ACHN (cell line): Measurements from ENCODE around the gene SPSB1.

ENCODE experiments used
- DNase-seq: peaks from one replicate; pipeline ENCODE4 v3.0.0-alpha.2; 2015
- in situ Hi-C: cut with HindIII; loops from 2 replicates; pipeline ENCODE4 v1.10.0; 2017; ENCODE audit warnings: low sequenced_read_pairs, low pct_ligation_motif_present, low pct_unique_long_range_greater_than_20kb

Gene SPSB1

DNA sequence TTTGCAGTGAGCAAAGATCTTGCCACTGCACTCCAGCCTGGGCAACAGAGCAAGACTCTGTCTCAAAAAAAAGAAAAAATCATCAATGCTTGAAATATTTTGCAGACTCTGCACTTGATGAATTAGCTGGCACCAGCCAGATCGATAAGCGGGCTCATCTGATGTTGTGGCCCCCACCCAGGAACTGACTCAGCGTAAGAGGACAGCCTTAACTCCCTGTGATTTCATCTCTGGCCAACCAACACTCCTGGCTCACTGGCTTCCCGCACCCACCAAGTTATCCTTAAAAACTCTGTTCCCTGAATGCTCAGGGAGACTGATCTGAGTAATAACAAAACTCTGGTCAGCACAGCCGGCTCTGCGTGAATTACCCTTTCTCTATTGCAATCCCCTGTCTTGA lies 98.9 kb downstream of the SPSB1 start:
- no peak for DNase-seq
- in situ Hi-C loops, result no loop called here

DNA sequence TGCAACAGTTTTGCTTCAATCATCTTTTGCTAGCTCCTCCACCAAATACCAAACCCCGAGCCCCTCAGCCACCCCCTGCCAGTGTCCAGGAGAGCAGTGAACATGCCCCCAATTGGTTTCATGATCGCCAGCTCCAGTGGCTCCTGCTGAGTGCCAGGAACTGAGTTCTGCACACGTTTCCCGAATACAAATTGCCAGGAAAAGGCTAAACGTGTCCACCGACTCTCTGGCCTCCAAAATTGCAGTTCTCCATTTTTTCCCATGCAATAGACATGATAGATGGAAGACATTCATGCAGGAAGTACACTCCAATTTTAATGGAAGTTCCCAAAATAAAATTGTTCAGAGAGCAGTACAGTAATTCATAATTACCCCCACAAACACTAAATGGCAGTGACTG lies 101.3 kb downstream of the SPSB1 start:
- DNase-seq, result no peak
- in situ Hi-C loops, result no loop called here

DNA sequence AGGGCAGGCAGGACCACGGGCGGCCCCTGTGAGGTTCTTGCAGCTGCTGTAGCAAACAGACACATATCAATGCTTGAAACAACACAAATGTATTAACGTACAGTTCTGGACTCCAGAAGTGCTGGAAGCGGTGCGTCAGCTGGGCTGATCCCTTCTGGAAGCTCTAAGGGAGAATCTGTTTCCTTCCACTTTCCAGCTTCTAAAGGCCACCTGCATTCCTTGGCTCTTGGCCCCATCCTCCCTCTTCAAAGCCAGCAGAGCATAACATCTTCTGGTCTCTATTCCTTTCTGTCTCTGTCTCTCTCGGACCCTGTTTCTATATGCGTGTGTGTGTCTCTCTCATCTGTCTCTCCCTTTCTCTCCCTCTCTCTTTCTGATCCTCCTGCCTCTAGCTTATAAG lies 102.3 kb downstream of the SPSB1 start:
- no peak for DNase-seq
- in situ Hi-C loops, result no loop called here

DNA sequence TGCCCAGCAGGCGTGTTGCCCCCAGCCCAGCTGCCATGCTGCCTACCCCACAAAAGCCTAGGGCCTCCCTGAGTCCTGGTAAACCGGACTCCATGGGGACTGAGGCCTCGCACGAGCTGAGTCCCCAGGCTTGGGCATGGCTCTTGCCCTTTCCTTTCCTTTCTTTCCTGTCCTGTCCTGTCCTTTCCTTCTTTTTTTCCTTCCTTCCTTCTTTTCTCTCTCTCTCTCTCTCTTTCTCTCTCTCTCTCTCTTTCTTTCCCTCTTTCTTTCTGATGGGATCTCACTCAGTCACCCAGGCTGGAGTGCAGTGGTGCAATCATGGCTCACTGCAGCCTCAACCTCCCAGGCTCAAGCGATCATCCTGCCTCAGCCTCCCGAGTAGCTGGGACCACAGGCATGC lies 104.4 kb downstream of the SPSB1 start:
- in situ Hi-C loops, result no loop called here
- DNase-seq, result no peak

DNA sequence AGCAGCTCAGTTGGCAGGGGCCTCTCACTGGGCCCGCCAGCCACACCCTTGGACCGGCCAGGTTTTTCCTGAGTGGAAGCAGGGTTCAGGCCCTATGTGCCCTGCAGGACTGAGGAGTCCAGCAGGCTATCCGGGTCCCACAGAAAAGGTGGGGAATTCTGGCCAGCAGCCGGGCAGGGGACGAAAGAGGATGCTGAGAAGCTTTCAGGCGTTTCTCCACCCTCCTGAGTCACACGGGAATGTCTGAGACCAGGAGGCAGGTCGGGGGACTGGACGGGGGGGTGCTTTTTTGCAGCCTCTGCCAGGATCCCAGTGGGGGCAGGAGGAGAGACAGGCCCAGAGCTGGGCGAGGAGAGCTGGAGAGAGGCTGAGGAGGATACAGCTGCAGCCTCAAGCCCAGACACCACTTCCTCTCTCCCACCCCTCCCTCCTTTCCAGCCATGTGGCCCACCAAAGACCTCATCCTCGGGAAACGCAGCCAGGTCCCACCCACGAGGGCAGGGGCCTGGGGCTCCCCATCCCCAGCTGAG lies 105.4 kb downstream of the SPSB1 start:
- in situ Hi-C loops, result no loop called here
- no peak for DNase-seq

DNA sequence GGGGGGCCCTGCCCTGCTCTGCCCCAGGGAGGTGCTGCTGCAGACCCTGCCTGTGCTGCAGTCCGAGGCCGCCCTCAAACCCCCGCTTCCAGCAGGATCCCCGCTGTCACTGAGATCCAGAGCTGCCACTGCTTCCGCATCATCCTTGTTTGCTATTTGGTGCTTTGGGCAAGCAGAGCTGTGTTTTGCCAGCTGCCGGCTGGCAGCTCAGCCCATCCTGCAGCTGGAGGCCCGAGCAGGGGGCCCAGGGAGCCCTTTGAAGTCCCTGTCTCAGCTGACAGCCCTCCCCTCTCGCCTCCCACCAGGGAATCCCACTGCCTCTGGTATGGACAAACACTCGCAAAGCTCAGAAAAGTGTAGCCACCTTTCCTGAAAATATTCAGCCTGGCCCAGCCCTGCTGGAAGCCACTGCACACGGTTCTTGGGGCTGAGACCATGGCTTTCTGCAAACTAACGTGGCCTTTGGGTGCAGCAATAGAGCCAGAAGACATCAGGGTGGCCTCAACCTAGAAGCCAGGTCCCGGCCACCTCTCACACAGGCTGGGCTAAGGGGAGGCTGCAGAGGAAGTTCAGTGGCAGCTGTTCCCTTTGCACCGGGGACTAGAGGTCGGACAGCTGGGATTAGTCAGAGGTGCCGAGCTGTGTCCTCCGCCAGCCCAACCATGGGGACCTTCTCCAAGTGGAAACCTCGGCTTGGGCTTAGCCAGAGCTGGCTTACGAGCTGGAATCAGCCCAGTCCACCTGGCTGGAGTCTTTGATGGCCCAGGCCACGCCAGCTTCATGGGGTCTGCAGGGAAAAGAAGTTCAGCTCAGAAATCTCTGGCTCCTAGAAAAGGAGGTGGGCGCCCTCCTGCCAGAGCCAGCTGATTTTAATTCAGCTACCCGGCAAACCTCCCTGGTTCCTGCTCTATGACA lies 107.1 kb downstream of the SPSB1 start:
- DNase-seq, result peak; percentile 15
- in situ Hi-C loops, result no loop called here

DNA sequence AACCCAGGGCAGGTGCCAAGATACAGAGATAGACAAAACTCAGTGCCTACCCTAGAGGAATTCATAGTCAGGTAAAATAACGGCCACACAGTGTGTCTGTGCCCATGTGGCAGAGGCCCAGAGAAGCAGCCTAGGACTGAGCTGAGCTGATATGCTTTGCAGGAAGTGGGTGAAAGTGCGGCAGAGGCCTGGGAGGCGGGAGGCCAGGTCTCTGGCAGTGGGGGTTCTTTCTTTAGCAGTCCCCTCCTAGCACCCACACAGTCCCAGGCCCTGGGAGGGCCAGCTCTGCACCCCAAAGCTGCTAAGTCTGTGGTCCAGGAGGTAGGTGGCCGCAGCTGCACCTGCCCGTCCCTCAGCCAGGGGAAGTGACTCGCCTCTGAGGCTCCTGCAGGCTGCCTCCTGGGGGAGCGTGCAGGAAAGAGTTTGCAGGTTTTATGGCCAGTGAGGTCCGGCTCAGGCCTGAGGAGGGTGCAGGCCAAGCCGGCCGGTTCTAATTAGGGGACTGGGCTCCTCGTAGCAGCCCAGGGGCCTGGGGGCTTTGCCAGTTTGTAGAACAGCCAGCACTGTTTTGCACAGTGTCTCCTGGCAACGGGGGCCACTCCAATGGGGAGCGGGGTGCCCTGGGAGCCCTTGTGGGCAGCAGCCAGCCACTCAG lies 107.9 kb downstream of the SPSB1 start:
- in situ Hi-C loops, result no loop called here
- DNase-seq, result peak; percentile 42

DNA sequence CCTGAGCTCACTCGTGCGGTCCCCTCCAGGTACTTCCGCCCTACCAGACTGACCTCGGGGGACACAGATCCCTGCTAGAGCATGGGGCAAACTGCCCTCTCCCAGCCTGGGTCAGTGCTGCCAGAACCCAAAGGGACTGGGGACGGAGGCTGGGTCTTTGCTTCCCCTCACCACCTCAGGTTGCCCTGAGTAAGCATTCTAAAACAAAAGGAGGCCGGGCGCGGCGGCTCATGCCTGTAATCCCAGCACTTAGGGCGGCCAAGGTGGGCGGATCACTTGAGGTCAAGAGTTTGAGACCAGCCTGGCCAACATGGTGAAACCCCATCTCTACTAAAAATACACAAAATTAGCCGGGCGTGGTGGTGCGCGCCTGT lies 108.4 kb downstream of the SPSB1 start:
- in situ Hi-C loops, result no loop called here

DNA sequence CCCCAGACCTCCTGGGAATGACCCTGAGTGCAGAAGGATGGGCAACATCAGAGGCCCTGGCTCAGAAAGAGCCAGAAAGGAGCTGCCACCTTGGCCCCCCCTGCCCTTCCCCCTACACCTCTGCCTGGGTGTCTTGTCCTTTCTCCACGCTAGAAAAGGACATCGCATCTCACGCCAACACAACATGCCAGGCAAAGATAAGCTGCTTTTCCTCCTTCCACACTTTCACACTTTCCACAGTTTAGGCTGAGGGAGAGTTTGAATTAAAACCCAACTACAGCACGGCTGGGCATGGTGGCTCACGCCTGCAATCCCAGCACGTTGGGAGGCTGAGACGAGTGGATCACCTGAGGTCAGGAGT lies 109.5 kb downstream of the SPSB1 start:
- DNase-seq, result no peak
- in situ Hi-C loops, result no loop called here

More for the DNA sequence above, 108.4 kb downstream of the SPSB1 start:
- DNase-seq, result no peak

DNA sequence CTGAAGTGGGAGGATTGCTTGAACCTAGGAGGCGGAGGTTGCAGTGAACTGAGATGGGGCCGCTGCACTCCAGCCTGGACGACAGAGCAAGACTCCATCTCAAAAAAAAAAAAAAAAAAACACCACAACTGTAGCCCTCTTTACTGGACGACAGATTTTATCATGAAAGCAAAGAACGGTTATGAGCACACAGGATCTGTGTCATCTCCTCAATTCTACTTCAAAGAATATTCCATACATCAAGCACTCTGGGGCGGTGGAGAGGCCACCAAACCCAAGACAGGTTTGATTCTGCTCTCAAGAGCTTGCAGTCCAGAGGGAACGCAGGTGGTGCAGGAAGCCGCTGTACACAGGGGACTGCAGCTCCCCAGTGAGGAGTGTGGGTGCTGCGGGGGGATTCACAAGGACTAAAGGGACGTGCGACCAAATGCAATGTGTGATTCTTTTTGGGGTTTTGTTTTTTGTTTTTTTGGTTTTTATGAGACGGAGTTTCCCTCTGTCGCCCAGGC lies 110.1 kb downstream of the SPSB1 start:
- DNase-seq, result no peak
- in situ Hi-C loops, result no loop called here

DNA sequence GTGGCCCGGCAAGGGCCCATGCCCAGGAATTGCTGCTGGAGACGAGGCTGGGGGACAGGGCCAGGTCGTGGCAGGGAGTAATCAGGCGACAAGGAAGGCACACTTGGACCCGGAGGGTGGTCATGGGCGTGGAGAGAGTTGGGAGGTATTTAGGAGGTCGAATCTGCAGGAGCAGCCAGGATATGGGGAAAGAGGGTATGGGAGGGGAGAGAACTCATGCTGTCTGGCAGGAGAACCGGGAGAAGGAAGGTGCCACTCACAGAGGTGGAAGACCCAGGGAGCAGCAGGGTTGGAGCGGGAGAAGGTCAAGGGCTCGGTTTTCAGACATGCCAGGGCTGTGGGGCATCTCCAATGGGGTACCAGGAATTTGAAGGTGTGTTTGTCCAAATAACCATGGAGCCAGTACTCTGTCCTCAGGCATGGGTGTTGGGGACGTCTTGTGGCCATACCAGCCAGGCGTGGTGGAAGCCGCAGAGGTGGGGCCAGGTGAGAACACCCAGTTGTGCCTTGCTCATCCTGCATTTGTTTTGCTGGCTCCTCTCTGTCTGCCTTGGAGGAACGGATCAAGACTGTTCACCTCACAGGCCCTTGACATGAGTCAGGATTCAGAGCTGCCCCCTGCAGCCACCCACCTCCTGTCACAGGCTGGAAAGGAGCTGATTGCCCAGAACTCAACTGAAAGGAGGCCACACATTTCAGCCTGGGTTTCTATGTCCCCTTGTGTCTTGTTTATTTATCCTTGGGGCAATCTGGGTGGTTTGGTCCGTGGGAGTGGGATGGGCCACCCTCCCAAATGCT lies 111.6 kb downstream of the SPSB1 start:
- in situ Hi-C loops, result no loop called here
- DNase-seq, result no peak

DNA sequence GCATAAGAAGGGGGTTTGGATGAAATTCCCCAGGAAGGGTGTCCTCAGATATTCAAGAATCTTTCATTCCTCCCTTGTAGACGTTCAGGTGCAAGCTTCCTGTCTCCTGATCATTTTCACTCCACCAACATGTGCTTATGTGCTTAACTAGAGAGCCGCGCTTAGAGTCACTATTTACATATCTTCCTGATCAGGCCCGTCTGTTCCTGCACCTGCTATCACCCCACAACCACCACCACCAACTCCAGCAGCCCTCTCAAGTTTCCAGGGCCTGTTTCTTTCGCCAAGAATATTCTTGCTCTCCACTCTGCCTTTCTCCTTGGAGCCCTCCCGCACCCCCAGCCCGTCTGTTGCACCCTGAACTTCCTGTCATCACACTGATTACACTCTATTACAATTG lies 113.4 kb downstream of the SPSB1 start:
- in situ Hi-C loops, result no loop called here
- DNase-seq, result no peak

DNA sequence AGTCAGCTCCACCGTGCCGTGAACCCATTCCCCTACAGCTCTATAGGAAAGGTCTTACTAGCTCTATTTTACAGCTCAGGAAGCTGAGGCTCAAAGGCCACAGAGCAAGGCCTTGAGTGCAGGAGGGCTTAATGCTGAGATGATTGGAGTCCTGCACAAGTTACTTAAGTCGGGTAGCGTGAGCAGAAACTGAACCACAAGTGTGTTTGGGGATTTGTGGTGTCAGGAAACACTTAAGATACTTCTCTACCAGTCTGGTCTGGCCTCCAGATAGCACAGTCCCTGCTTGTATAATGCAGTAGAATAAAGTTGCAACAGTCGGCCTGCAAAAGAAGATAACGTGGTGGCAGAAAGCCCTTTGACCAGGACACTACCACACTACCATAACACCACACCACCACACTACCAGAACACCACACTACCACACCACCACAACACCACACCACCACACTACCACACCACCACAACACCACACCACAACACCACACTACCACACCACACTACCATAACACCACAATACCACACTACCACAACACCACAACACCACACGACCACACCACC lies 118.1 kb downstream of the SPSB1 start:
- in situ Hi-C loops, result no loop called here

DNA sequence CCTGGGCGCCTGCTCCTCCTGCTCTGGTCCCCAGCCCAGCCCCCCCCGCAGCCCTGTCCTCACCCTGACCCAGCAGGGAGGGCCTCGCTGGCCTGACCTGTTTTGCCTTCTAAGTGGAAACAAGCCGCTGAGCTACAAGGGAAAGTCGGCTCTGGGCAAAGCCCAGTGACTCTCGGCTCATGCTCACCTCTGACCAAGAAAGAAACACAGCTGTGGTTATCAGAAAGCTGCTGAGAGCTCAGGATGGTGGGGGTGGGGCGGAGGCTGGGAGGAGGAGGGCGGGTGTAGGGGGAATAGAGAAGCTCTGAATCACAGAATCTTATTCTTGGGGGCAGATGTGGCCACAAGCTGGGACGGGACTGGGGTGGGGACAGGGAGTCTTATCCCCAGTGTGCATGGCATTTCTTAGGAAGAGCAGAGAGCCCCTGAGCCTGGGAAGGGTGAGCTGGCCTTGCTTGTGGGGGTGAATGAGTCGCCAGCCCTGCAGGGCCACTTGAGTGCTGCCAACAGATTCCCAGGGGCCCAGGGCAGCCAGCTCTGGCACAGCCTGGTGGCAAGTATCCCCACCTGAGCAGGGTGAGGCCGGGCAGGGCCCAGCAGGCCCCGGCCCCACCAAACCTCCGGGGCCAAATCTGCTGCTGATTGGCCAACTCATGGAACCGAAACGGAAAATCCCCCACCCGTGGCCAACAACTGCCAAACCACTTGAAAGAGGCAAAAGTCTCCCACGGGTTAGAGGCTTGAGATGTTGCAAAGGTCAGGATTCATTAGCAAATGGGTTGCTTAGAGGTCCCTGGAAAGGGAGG lies 120.6 kb downstream of the SPSB1 start:
- in situ Hi-C loops, result no loop called here
- DNase-seq, result peak; percentile 75

More for the DNA sequence above, 118.1 kb downstream of the SPSB1 start:
- DNase-seq, result peak; percentile 21

DNA sequence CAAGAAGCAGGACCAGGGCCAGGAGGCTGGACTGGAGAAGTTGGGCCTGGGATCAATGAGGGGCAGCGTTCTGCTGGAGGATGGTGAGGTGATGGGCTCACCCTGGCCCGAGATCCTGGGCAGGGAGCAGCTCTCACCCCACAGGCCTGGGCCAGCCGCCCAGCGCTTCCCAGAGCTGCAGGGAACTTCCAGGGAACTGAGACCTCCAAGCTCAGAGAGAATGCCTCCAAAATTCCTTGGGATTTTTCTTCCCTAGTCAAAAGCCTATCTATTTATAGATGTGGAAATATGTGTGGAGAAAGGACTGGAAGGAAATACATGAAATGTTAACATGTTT lies 121.2 kb downstream of the SPSB1 start:
- DNase-seq, result peak; percentile 6
- in situ Hi-C loops, result no loop called here

DNA sequence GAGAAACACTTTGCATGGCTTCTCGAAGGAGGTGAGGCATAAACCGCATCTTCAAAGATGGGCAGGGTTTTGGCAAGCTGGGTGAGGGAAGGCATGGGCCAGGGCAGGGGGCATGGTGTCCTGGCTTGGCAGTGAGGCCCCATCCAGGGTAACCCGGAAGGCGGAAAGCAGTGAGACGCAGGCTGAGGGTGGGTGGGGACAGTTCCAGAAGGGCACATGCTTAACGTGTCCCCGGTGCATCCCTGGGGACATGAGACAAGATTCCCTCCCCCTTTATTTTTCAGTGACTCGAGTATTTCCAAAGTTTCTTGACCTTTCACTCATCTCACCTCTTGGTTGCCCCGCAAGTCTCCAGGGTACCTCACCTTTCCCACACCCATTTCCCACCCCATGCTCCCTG lies 123.8 kb downstream of the SPSB1 start:
- in situ Hi-C loops, result no loop called here
- no peak for DNase-seq

DNA sequence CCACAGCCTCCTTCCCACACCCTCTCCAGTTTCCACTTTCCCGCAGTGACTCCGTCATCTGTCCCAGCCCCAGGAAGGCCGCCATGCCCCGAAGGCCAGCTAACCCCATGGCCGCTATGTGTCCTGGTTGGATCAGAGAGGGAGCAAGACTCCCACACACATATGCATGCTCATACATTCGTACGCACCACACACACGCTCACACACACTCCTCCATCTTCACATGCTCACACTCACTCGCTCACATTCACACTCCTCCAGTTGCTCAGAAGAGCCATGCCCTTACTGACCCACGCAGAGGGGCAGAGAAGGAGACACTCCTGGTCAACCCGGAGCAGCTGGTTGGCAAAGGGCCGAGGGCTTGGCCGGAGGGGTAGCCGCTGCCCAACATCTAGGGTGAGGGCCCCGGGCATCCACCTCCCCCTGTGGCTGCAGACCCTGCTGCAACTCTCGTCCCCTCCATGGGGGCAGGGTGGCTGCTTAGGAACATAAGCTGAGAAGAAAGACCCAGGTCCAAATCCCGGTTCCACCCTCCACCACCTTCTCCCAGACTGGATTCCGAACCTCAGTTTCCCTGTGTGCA lies 124.3 kb downstream of the SPSB1 start:
- in situ Hi-C loops, result no loop called here
- DNase-seq, result no peak

DNA sequence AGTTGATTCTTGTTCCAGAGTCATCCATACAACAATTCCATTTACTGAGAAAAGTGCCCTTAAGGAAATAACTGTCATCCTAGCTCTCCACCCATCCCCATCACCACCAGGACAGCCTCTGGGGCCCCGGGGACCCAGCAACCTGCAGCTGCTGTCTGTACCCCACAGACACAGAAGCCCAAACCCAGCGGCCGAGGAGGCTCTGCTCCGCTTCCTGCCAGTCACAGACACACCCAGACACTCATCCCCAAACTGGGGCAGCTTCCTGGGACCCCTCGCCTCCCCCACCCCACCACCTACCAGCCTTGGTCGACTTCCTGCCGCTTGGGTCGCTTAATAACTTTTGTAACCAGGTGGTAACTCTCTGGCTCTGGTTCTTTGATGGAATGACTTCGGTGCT lies 125.0 kb downstream of the SPSB1 start:
- in situ Hi-C loops, result no loop called here
- DNase-seq, result no peak
